DND-41 (cell line): ENCODE measurements around the gene GATA3.

Experiments used
- ATAC-seq: fragments of 200-7000 bp; cut with Tn5 transposase; 3 replicates; pipeline ENCODE4 v1.9.1; 2021; ENCODE audit warnings: low read depth; ENCODE audit not compliant: insufficient read depth
- DNase-seq: peaks from one replicate; pipeline ENCODE4 v3.0.0-alpha.2; 2020
- H2AFZ ChIP-seq: 2 replicates; pipeline ENCODE4 v1.6.0; 2012; ENCODE audit warnings: low read depth, low read length
- H3K27ac ChIP-seq: 2 replicates; pipeline ENCODE4 v1.5.1; 2012; ENCODE audit warnings: low read length, inconsistent platforms
- H3K27me3 ChIP-seq: fragments of 200-600 bp; sonication (generic); 2 replicates; pipeline ENCODE4 v1.6.0; 2012; ENCODE audit warnings: low read length, mild to moderate bottlenecking, inconsistent platforms; ENCODE audit not compliant: insufficient read depth, poor library complexity
- H3K36me3 ChIP-seq: 2 replicates; pipeline ENCODE4 v1.5.1; 2012; ENCODE audit warnings: low read length, inconsistent platforms; ENCODE audit not compliant: insufficient read depth
- H3K4me1 ChIP-seq: 2 replicates; pipeline ENCODE4 v1.5.1; 2012; ENCODE audit warnings: mild to moderate bottlenecking, low read length; ENCODE audit not compliant: insufficient read depth
- H3K4me2 ChIP-seq: 2 replicates; pipeline ENCODE4 v1.6.0; 2012; ENCODE audit warnings: mild to moderate bottlenecking, moderate library complexity, low read length, inconsistent platforms; ENCODE audit not compliant: insufficient read depth
- H3K4me3 ChIP-seq, 2 experiments: fragments of 200-600 bp in 1 of 2; shearing (Covaris generic) in 1 of 2; 2 replicates each; pipeline ENCODE4 v1.5.1; 2012 to 2016; ENCODE audit warnings: inconsistent platforms in 2 of 2, low read length in 2 of 2, mild to moderate bottlenecking in 2 of 2, low read depth in 1 of 2, moderate library complexity in 1 of 2
- H3K79me2 ChIP-seq: 2 replicates; pipeline ENCODE4 v1.6.0; 2012; ENCODE audit warnings: low read length, inconsistent platforms; ENCODE audit not compliant: insufficient read depth
- H3K9ac ChIP-seq: 2 replicates; pipeline ENCODE4 v1.6.0; 2012; ENCODE audit warnings: low read depth, mild to moderate bottlenecking, inconsistent platforms, low read length, moderate library complexity
- H3K9me3 ChIP-seq: 2 replicates; pipeline ENCODE4 v1.5.1; 2012; ENCODE audit warnings: low read length, moderate library complexity, mild to moderate bottlenecking, inconsistent platforms; ENCODE audit not compliant: insufficient read depth, severe bottlenecking
- H4K20me1 ChIP-seq: 2 replicates; pipeline ENCODE4 v1.6.0; 2012; ENCODE audit warnings: low read length; ENCODE audit not compliant: insufficient read depth
- CTCF ChIP-seq: IDR thresholded peaks from 2 replicates; pipeline ENCODE4 v1.5.1; 2012; ENCODE audit warnings: borderline replicate concordance, low read length, moderate library complexity, mild to moderate bottlenecking; ENCODE audit not compliant: poor library complexity, severe bottlenecking; ENCODE audit errors: extremely low read depth
- EZH2 ChIP-seq: IDR thresholded peaks from 3 replicates; pipeline ENCODE4 v1.6.1; 2012; ENCODE audit warnings: borderline replicate concordance, low read depth, mild to moderate bottlenecking, moderate library complexity, low read length, inconsistent platforms; ENCODE audit not compliant: severe bottlenecking

GATA3 gene

GRCh38 chr10:8048281-8049008 lies 6.0 kb upstream of the GATA3 start:
- Histone ChIP-seq H3K36me3 (no peaks in the 10 kb centered on the region), H3K9me3 (no peaks in the 10 kb centered on the region), H3K4me1 (peaks cover 27% of the 10 kb centered on the region), H4K20me1 (no peaks in the 10 kb centered on the region), H3K9ac (no peak overlapping the region), H3K4me3 (no peak overlapping the region), H3K4me2 (no peak overlapping the region), H2AFZ (no peak overlapping the region), H3K79me2 (peaks cover 2% of the 10 kb centered on the region; the same call in 1 of the 2 replicates), H3K27ac (no peak overlapping the region), H3K27me3 (no peaks in the 10 kb centered on the region)
- ATAC-seq (no peak), DNase-seq (no peak)
- TF ChIP-seq EZH2 (no peak), CTCF (no peak)

GRCh38 chr10:8049045-8049864 lies 5.2 kb upstream of the GATA3 start:
- Histone ChIP-seq H3K9ac (no peak overlapping the region), H3K9me3 (no peaks in the 10 kb centered on the region), H3K4me3 (no peak overlapping the region), H4K20me1 (no peaks in the 10 kb centered on the region), H3K36me3 (no peaks in the 10 kb centered on the region), H2AFZ (no peak overlapping the region), H3K4me2 (no peak overlapping the region), H3K27me3 (no peaks in the 10 kb centered on the region), H3K79me2 (peaks cover 10% of the 10 kb centered on the region), H3K4me1 (peaks cover 27% of the 10 kb centered on the region), H3K27ac (no peak overlapping the region)
- no peak for DNase-seq
- TF ChIP-seq EZH2, result no peak
- no peak for ATAC-seq

GRCh38 chr10:8049865-8050555 lies 4.5 kb upstream of the GATA3 start:
- no peak overlapping the region for H3K9ac ChIP-seq
- no peak overlapping the region for H3K27ac ChIP-seq
- peaks cover 16% of the 10 kb centered on the region for H3K79me2 ChIP-seq
- DNase-seq, result no peak
- peaks cover 24% of the 10 kb centered on the region for H3K4me1 ChIP-seq
- H3K27me3 ChIP-seq, result no peaks in the 10 kb centered on the region
- no peak for ATAC-seq
- H2AFZ ChIP-seq, result no peak overlapping the region
- H3K4me3 ChIP-seq, result no peak overlapping the region
- 0 out of 2 replicates have a peak, but pooled peaks cover 2% of the 10 kb centered on the region for H4K20me1 ChIP-seq
- no peak overlapping the region for H3K4me2 ChIP-seq
- no peaks in the 10 kb centered on the region; the same call in 1 of the 2 replicates for H3K36me3 ChIP-seq
- no peaks in the 10 kb centered on the region for H3K9me3 ChIP-seq
- no peak for TF ChIP-seq CTCF
